Smooth muscle cell (in vitro differentiated cells): ENCODE data around the gene RNF186. TPM values are rescaled to one million over a fixed set of nuclear protein-coding genes. Genes with fewer than 3 reads are reported as not detected.
A peak's percentile ranks its signal among the peaks of the same experiment; 100 is the strongest.

ENCODE experiments used
- DNase-seq: peaks from one replicate; lab custom pipeline; 2025; ENCODE audit not compliant: unreplicated experiment; lab: John Stamatoyannopoulos, UW
- H2AFZ ChIP-seq: fragments of 200-600 bp; sonication (generic); 2 replicates; pipeline ENCODE4 v1.6.0; 2016; ENCODE audit warnings: antibody characterized with exemption, low read depth, mild to moderate bottlenecking
- H3F3A ChIP-seq: fragments of 200-600 bp; sonication (generic); 2 replicates; pipeline ENCODE4 v1.6.0; 2017; ENCODE audit warnings: antibody characterized with exemption, low read depth
- H3K27ac ChIP-seq: fragments of 200-600 bp; sonication (generic); 2 replicates; pipeline ENCODE4 v1.5.1; 2016; ENCODE audit warnings: low read depth, mild to moderate bottlenecking
- H3K27me3 ChIP-seq: fragments of 200-600 bp; sonication (generic); 2 replicates; pipeline ENCODE4 v1.6.1; 2016; ENCODE audit warnings: low read depth, mild to moderate bottlenecking
- H3K36me3 ChIP-seq: fragments of 200-600 bp; sonication (generic); 2 replicates; pipeline ENCODE4 v1.5.1; 2016; ENCODE audit warnings: low read depth
- H3K4me1 ChIP-seq: fragments of 200-600 bp; sonication (generic); 2 replicates; pipeline ENCODE4 v1.5.1; 2016; ENCODE audit warnings: low read depth
- H3K4me2 ChIP-seq: fragments of 200-600 bp; sonication (generic); 2 replicates; pipeline ENCODE4 v1.6.0; 2016; ENCODE audit warnings: mild to moderate bottlenecking
- H3K4me3 ChIP-seq: fragments of 200-600 bp; sonication (generic); 2 replicates; pipeline ENCODE4 v1.5.1; 2016; ENCODE audit warnings: mild to moderate bottlenecking
- H3K79me2 ChIP-seq: fragments of 200-600 bp; sonication (generic); 2 replicates; pipeline ENCODE4 v1.6.0; 2016; ENCODE audit warnings: low read depth, mild to moderate bottlenecking
- H3K9ac ChIP-seq: fragments of 200-600 bp; sonication (generic); 2 replicates; pipeline ENCODE4 v1.6.0; 2016; ENCODE audit warnings: low read depth
- H3K9me3 ChIP-seq: fragments of 200-600 bp; sonication (generic); replicated peaks from 2 replicates; pipeline ENCODE4 v1.5.1; 2016; ENCODE audit warnings: low read depth
- H4K20me1 ChIP-seq: fragments of 200-600 bp; sonication (generic); 2 replicates; pipeline ENCODE4 v1.6.0; 2016; ENCODE audit warnings: low read depth
- WGBS: methylation state at CpG from one replicate; pipeline ENCODE4 v1.1.7; 2016; ENCODE audit warnings: low lambda C conversion rate; 5-methylcytosine and 5-hydroxymethylcytosine counted together
- polyA plus RNA-seq: library from polyadenylated mRNA; unstranded; fragments of >200 nt; fragmentation: Nextera tagmentation; extraction: Ambion mirVana; gene quantifications from 2 replicates; pipeline ENCODE4 v1.2.1, GENCODE V29; 2016
- total RNA-seq: library from RNA; depleted of rRNA; stranded (reverse); fragments of >200 nt; gene quantifications from 2 replicates; pipeline ENCODE4 v1.2.3, GENCODE V29; 2014
- TF ChIP-seq, protein P1 (sequence below): fragments of 200-600 bp; sonication (generic); IDR thresholded peaks from 2 replicates; pipeline ENCODE4 v1.5.1; 2017; ENCODE audit warnings: borderline replicate concordance, mild to moderate bottlenecking, antibody characterized with exemption; ENCODE audit not compliant: insufficient read depth, poor library complexity, severe bottlenecking

RNF186 gene
- total and polyA plus RNA-seq, 2 experiments from 2014 or later, result not detected

DNA sequence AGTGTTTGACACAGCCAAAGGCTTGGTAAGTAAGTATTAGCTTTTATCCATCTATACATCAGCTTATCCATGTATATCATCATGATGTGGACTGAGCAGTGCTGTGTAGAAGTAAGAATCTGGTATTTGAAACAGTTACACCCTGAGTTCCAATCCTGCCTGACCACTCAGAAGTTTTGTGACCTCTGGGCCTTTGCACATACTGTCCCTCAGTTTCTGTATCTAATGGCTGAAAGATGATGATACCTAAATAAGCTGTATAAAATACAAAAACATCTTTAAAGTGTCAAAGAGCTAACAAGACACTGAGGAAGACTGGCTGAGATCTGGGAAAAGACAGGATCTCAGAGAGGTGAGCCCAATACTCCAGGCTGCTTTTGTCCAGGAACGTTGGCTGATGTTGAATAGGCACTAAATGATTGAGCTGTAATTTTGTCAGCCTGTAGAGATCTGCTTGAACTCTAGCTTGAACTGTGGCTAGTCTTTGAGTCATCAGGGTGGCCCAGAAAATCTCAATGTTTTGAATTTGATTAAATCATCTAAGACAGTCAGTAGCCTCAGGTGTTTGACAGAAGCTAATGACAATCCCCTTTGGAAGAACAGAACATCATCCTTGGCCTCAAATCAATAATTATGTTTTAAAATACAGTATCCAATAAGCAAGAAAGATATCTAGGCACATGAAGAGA lies 46.9 kb upstream of the RNF186 start:
- Histone ChIP-seq H2AFZ (no peak overlapping the region), H3K79me2 (no peaks in the 10 kb centered on the region), H3K4me3 (no peak overlapping the region), H3K27me3 (no peaks in the 10 kb centered on the region), H3K9me3 (no peaks in the 10 kb centered on the region), H3K4me1 (no peaks in the 10 kb centered on the region), H3K9ac (no peak overlapping the region), H4K20me1 (no peaks in the 10 kb centered on the region), H3K27ac (no peak overlapping the region), H3K4me2 (no peak overlapping the region), H3K36me3 (no peaks in the 10 kb centered on the region), H3F3A (no peaks in the 10 kb centered on the region)
- 84% methylated on average over 1 of the region's 1 CpG for WGBS
- TF ChIP-seq, protein P1, sequence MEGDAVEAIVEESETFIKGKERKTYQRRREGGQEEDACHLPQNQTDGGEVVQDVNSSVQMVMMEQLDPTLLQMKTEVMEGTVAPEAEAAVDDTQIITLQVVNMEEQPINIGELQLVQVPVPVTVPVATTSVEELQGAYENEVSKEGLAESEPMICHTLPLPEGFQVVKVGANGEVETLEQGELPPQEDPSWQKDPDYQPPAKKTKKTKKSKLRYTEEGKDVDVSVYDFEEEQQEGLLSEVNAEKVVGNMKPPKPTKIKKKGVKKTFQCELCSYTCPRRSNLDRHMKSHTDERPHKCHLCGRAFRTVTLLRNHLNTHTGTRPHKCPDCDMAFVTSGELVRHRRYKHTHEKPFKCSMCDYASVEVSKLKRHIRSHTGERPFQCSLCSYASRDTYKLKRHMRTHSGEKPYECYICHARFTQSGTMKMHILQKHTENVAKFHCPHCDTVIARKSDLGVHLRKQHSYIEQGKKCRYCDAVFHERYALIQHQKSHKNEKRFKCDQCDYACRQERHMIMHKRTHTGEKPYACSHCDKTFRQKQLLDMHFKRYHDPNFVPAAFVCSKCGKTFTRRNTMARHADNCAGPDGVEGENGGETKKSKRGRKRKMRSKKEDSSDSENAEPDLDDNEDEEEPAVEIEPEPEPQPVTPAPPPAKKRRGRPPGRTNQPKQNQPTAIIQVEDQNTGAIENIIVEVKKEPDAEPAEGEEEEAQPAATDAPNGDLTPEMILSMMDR, result no peak
- no peak for DNase-seq

DNA sequence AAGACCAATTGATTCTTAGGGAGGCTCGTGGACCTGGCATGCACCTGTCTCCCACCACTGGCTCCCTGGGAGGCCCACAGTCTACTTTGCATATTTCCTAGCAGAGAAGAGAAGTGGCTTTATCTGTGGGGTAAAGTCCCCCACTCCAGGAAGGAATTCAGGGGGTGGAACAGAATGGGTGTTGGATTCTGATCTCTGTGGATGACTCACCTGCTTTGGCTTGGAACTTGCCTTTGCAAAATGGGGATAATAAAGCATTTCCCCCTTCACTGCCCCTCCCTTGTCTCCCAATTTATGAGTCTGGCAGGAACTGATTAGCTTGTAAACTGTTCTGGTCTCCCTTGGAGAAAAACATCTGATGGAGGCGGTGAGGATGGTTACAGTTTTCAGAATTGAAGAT lies 46.0 kb upstream of the RNF186 start:
- Histone ChIP-seq H4K20me1 (no peaks in the 10 kb centered on the region), H3K27me3 (no peaks in the 10 kb centered on the region), H3K27ac (no peak overlapping the region), H3K4me1 (no peaks in the 10 kb centered on the region), H3K9ac (no peak overlapping the region), H3K4me2 (peak overlapping the region; percentile 3), H3K9me3 (no peaks in the 10 kb centered on the region), H2AFZ (no peak overlapping the region), H3K4me3 (no peak overlapping the region), H3F3A (no peaks in the 10 kb centered on the region), H3K36me3 (no peaks in the 10 kb centered on the region), H3K79me2 (no peaks in the 10 kb centered on the region)
- 53% methylated on average over 2 of the region's 2 CpGs for WGBS
- TF ChIP-seq, protein P1, result no peak
- no peak for DNase-seq

DNA sequence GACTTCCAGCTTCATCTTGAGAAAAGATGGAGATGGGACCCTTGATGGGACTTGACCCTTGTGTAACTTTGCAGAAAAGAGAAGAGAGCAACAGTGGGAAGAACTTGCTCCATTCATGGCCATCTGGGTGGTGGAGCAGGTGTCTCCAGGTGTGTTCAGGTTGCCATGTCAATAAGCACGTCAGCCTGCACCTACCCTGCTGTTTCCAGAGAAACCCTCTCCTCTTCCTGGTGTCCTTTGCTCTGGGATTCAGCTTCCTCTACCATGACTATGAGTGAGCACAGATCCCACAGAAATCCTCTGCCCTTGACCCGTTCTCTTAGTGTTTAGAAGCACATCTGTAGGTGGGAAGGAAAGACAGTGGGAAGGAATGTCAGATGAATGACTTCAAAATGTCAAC lies 45.3 kb upstream of the RNF186 start:
- Histone ChIP-seq H3K27me3 (no peaks in the 10 kb centered on the region), H3K27ac (no peak overlapping the region), H3K9me3 (no peaks in the 10 kb centered on the region), H3K9ac (no peak overlapping the region), H3K4me1 (no peaks in the 10 kb centered on the region), H3K79me2 (no peaks in the 10 kb centered on the region), H3K4me2 (peak overlapping the region; percentile 3), H2AFZ (no peak overlapping the region), H3F3A (no peaks in the 10 kb centered on the region), H4K20me1 (no peaks in the 10 kb centered on the region), H3K36me3 (no peaks in the 10 kb centered on the region), H3K4me3 (no peak overlapping the region)
- DNase-seq, result no peak
- WGBS, result 76% methylated on average over 2 of the region's 2 CpGs
- TF ChIP-seq, protein P1, result no peak

DNA sequence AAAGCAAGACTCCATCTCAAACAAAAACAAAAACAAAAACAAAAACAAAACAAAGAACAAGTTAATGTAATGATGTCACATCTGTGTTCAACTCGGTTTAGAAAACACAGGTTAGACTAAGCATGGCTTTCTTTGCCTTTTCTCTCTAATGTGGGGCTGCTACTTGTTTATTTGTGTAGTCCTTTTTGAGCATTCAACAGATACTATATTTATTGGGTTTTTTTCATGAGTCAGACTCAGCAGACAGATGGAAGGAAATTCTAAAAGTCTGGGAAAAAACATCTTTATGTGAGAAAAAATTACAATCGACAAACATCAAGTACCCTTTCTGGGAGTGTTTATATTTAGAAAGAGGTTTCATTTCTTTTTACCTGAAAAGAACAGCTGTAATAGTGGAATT lies 44.8 kb upstream of the RNF186 start:
- no peaks in the 10 kb centered on the region for H3K9me3 ChIP-seq
- TF ChIP-seq, protein P1, result no peak
- no peak overlapping the region for H3K27ac ChIP-seq
- H3K4me1 ChIP-seq, result no peaks in the 10 kb centered on the region
- peak overlapping the region; percentile 14 for H3K4me2 ChIP-seq
- no peak overlapping the region for H3K4me3 ChIP-seq
- no peaks in the 10 kb centered on the region for H3K27me3 ChIP-seq
- 51% methylated on average over 2 of the region's 2 CpGs for WGBS
- H2AFZ ChIP-seq, result no peak overlapping the region
- no peak for DNase-seq
- H3K36me3 ChIP-seq, result no peaks in the 10 kb centered on the region
- H3F3A ChIP-seq, result no peaks in the 10 kb centered on the region
- no peaks in the 10 kb centered on the region for H4K20me1 ChIP-seq
- no peak overlapping the region for H3K9ac ChIP-seq
- no peaks in the 10 kb centered on the region for H3K79me2 ChIP-seq
